ENCODE results near the gene DVL1.

DVL1 gene

GRCh38 chr1:1347663-1348419 is 1.4 kb downstream of the DVL1 start:
- H3K79me2 ChIP-seq (ENCODE audit: insufficient read depth, low read length): peaks cover 30% of the 10 kb centered on the region; the same call in 1 of the 2 replicates
- no peaks in the 10 kb centered on the region for H3K36me3 ChIP-seq (ENCODE audit: insufficient read depth, low read length)
- TF ChIP-seq, protein P1, sequence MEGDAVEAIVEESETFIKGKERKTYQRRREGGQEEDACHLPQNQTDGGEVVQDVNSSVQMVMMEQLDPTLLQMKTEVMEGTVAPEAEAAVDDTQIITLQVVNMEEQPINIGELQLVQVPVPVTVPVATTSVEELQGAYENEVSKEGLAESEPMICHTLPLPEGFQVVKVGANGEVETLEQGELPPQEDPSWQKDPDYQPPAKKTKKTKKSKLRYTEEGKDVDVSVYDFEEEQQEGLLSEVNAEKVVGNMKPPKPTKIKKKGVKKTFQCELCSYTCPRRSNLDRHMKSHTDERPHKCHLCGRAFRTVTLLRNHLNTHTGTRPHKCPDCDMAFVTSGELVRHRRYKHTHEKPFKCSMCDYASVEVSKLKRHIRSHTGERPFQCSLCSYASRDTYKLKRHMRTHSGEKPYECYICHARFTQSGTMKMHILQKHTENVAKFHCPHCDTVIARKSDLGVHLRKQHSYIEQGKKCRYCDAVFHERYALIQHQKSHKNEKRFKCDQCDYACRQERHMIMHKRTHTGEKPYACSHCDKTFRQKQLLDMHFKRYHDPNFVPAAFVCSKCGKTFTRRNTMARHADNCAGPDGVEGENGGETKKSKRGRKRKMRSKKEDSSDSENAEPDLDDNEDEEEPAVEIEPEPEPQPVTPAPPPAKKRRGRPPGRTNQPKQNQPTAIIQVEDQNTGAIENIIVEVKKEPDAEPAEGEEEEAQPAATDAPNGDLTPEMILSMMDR (conservative IDR thresholded peaks at IDR 0.05; ENCODE audit: low read length): no peak
- no peak for TF ChIP-seq EZH2phosphoT487 (IDR thresholded peaks at IDR 0.05; ENCODE audit: borderline replicate concordance)
- peak overlapping the region; percentile 82 for H3K4me3 ChIP-seq (ENCODE audit: low read length, poor library complexity, severe bottlenecking)
- no peaks in the 10 kb centered on the region for H3K9me3 ChIP-seq (ENCODE audit: insufficient read depth, low read depth, low read length)
- no peak overlapping the region for H2AFZ ChIP-seq (ENCODE audit: low read length)
- H3K9me2 ChIP-seq (replicated peaks; ENCODE audit: low read depth, low read length): no peaks in the 10 kb centered on the region
- peak overlapping the region; percentile 92 for H3K4me2 ChIP-seq (ENCODE audit: low read depth, low read length, poor library complexity, severe bottlenecking)
- H3F3A ChIP-seq (ENCODE audit: low read depth): no peaks in the 10 kb centered on the region
- H3K27me3 ChIP-seq (ENCODE audit: insufficient read depth, low read length, poor library complexity, severe bottlenecking): no peaks in the 10 kb centered on the region
- peak overlapping the region; percentile 75 for H3K9ac ChIP-seq (ENCODE audit: low read depth, low read length, poor library complexity, severe bottlenecking)
- H3K4me1 ChIP-seq (ENCODE audit: insufficient read depth, low read length, poor library complexity, severe bottlenecking): peaks cover 18% of the 10 kb centered on the region
- peaks cover 20% of the 10 kb centered on the region for H4K20me1 ChIP-seq (ENCODE audit: insufficient read depth, low read length, poor library complexity, severe bottlenecking)

- peak overlapping the region; percentile 82 for H3K4me3 ChIP-seq (ENCODE audit: low read length, poor library complexity, severe bottlenecking)
- no peak overlapping the region for H2AFZ ChIP-seq (ENCODE audit: low read length)
- no peak for TF ChIP-seq EZH2phosphoT487 (IDR thresholded peaks at IDR 0.05; ENCODE audit: borderline replicate concordance)
- TF ChIP-seq, protein P1 (conservative IDR thresholded peaks at IDR 0.05; ENCODE audit: low read length): no peak
- H3K36me3 ChIP-seq (ENCODE audit: insufficient read depth, low read length): no peaks in the 10 kb centered on the region
- peaks cover 30% of the 10 kb centered on the region; the same call in 1 of the 2 replicates for H3K79me2 ChIP-seq (ENCODE audit: insufficient read depth, low read length)
- peak overlapping the region; percentile 75 for H3K9ac ChIP-seq (ENCODE audit: low read depth, low read length, poor library complexity, severe bottlenecking)
- H3K4me2 ChIP-seq (ENCODE audit: low read depth, low read length, poor library complexity, severe bottlenecking): peak overlapping the region; percentile 92
- no peaks in the 10 kb centered on the region for H3F3A ChIP-seq (ENCODE audit: low read depth)
- H3K27me3 ChIP-seq (ENCODE audit: insufficient read depth, low read length, poor library complexity, severe bottlenecking): no peaks in the 10 kb centered on the region
- peaks cover 20% of the 10 kb centered on the region for H4K20me1 ChIP-seq (ENCODE audit: insufficient read depth, low read length, poor library complexity, severe bottlenecking)
- no peaks in the 10 kb centered on the region for H3K9me3 ChIP-seq (ENCODE audit: insufficient read depth, low read depth, low read length)
- H3K9me2 ChIP-seq (replicated peaks; ENCODE audit: low read depth, low read length): no peaks in the 10 kb centered on the region
- H3K4me1 ChIP-seq (ENCODE audit: insufficient read depth, low read length, poor library complexity, severe bottlenecking): peaks cover 18% of the 10 kb centered on the region
Measured at GRCh38 chr1:1347026-1347595, 2.1 kb downstream of the DVL1 start.

DNA sequence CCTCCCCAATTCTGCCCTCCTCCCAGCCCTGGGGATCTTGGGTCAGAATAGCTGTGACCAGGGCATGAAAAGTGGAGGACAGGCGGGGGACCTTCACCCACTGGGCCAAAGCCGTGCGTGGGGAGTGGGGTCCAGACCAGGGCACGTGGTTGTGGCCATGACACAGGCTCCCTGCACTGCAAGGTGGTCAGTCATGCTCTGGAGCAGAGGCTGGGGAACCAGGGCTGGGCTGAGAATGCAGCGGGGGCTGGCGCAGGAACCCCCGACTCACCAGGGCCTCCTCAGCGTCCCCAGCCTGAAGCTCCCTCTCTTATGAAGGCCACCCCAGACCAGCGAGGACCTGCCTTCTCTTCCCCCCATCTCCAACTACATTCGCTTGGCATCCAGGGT is 2.7 kb downstream of the DVL1 start:
- H3K36me3 ChIP-seq (ENCODE audit: insufficient read depth, low read length): no peaks in the 10 kb centered on the region; the same call in 1 of the 2 replicates
- peaks cover 30% of the 10 kb centered on the region; the same call in 1 of the 2 replicates for H3K79me2 ChIP-seq (ENCODE audit: insufficient read depth, low read length)
- H3K4me3 ChIP-seq (ENCODE audit: low read length, poor library complexity, severe bottlenecking): no peak overlapping the region
- H3K9ac ChIP-seq (ENCODE audit: low read depth, low read length, poor library complexity, severe bottlenecking): peak overlapping the region; percentile 75
- no peaks in the 10 kb centered on the region for H3K9me2 ChIP-seq (replicated peaks; ENCODE audit: low read depth, low read length)
- peaks cover 18% of the 10 kb centered on the region for H3K4me1 ChIP-seq (ENCODE audit: insufficient read depth, low read length, poor library complexity, severe bottlenecking)
- H3F3A ChIP-seq (ENCODE audit: low read depth): no peaks in the 10 kb centered on the region
- H2AFZ ChIP-seq (ENCODE audit: low read length): no peak overlapping the region
- peaks cover 20% of the 10 kb centered on the region for H4K20me1 ChIP-seq (ENCODE audit: insufficient read depth, low read length, poor library complexity, severe bottlenecking)
- no peaks in the 10 kb centered on the region for H3K27me3 ChIP-seq (ENCODE audit: insufficient read depth, low read length, poor library complexity, severe bottlenecking)
- no peaks in the 10 kb centered on the region for H3K9me3 ChIP-seq (ENCODE audit: insufficient read depth, low read depth, low read length)
- H3K4me2 ChIP-seq (ENCODE audit: low read depth, low read length, poor library complexity, severe bottlenecking): peak overlapping the region; percentile 92
- no peak for TF ChIP-seq EZH2phosphoT487 (IDR thresholded peaks at IDR 0.05; ENCODE audit: borderline replicate concordance)
- TF ChIP-seq, protein P1 (conservative IDR thresholded peaks at IDR 0.05; ENCODE audit: low read length): no peak
